K562 (cell line): ENCODE results near the gene DNAAF3. TPM values are rescaled to one million over a fixed set of nuclear protein-coding genes. Genes with fewer than 3 reads are reported as not detected.

Experiments
- CBX8 ChIP-seq: fragments of 200-600 bp; sonication (generic); IDR thresholded peaks from 2 replicates; pipeline ENCODE4 v1.6.1; 2012; ENCODE audit warnings: borderline replicate concordance, mixed run types, low read depth, mild to moderate bottlenecking, moderate library complexity, mixed read lengths, low read length, control low read depth, inconsistent platforms; ENCODE audit not compliant: poor library complexity, severe bottlenecking; ENCODE audit errors: extremely low read depth
- EZH2 ChIP-seq: IDR thresholded peaks from 2 replicates; pipeline ENCODE4 v1.6.1; 2012; ENCODE audit warnings: low read depth, mild to moderate bottlenecking, inconsistent platforms, low read length, borderline replicate concordance
- FOXA3 ChIP-seq, 2 experiments: fragments of 450-650 bp in 1 of 2; sonication (generic) in 1 of 2; formaldehyde crosslinking; IDR thresholded peaks in 1 of 2; conservative IDR thresholded peaks in 1 of 2; 2 replicates each; pipeline versions ENCODE4 v1.4.0 to v1.8.0; 2020 to 2022; ENCODE audit warnings: mild to moderate bottlenecking in 2 of 2, missing genetic modification reagents in 1 of 2
- GTF2A2 ChIP-seq: IDR thresholded peaks from 2 replicates; pipeline ENCODE4 v1.6.1; 2016; ENCODE audit warnings: mild to moderate bottlenecking, missing genetic modification characterization, missing compliant biosample characterization
- KLF16 ChIP-seq: IDR thresholded peaks from 2 replicates; pipeline ENCODE4 v1.6.1; 2016; ENCODE audit warnings: antibody characterized with exemption
- NCOA1 ChIP-seq: fragments of 450-650 bp; IDR thresholded peaks from 2 replicates; pipeline ENCODE4 v1.6.1; 2016; ENCODE audit warnings: low read depth
- NFE2 ChIP-seq: IDR thresholded peaks from 2 replicates; pipeline ENCODE4 v1.6.1; 2014; ENCODE audit warnings: antibody characterized with exemption, low read depth
- RBM34 ChIP-seq: fragments of 200-400 bp; formaldehyde crosslinking; IDR thresholded peaks from 2 replicates; pipeline ENCODE4 v1.6.1; 2018; ENCODE audit warnings: low read length, borderline replicate concordance; ENCODE audit not compliant: insufficient read depth
- RUNX1 ChIP-seq: sonication (generic); IDR thresholded peaks from 2 replicates; pipeline ENCODE4 v1.6.1; 2016; ENCODE audit warnings: antibody characterized with exemption, low read depth
- SRF ChIP-seq, 2 experiments: fragments of 250-450, 450-650 bp in 1 of 2; sonication (Bioruptor Pico) in 1 of 2; sonication (generic) in 1 of 2; formaldehyde crosslinking; IDR thresholded peaks; 2 replicates each; pipeline versions ENCODE4 v1.5.0 to v1.5.1; 2020 to 2022; ENCODE audit warnings: mild to moderate bottlenecking in 1 of 2, missing genetic modification reagents in 1 of 2
- TEAD1 ChIP-seq, 2 experiments: fragments of 450-650 bp in 1 of 2; sonication (generic) in 1 of 2; formaldehyde crosslinking; IDR thresholded peaks; 2 replicates each; pipeline versions ENCODE4 v1.4.0 to v1.8.0; 2020 to 2022; ENCODE audit warnings: mild to moderate bottlenecking in 2 of 2, missing genetic modification reagents in 1 of 2
- TFAP4 ChIP-seq: sonication (generic); formaldehyde crosslinking; IDR thresholded peaks from 2 replicates; pipeline ENCODE4 v1.8.0; 2022; ENCODE audit warnings: missing genetic modification reagents, mild to moderate bottlenecking, moderate library complexity, borderline replicate concordance
- TSHZ1 ChIP-seq: fragments of 250-450 bp; sonication (Bioruptor Pico); IDR thresholded peaks from 2 replicates; pipeline ENCODE4 v1.4.0; 2020; ENCODE audit warnings: mild to moderate bottlenecking, moderate library complexity
- ZKSCAN8 ChIP-seq: fragments of 200-800 bp; sonication (Bioruptor generic); IDR thresholded peaks from 2 replicates; pipeline ENCODE4 v1.6.1; 2016; ENCODE audit warnings: missing genetic modification characterization, missing compliant biosample characterization
- ZNF134 ChIP-seq: fragments of 250-450 bp; sonication (Bioruptor Pico); conservative IDR thresholded peaks from 2 replicates; pipeline ENCODE4 v1.4.0; 2020
- ZNF592 ChIP-seq: fragments of 450-650 bp; IDR thresholded peaks from 2 replicates; pipeline ENCODE4 v1.6.1; 2017; ENCODE audit warnings: antibody characterized with exemption, mild to moderate bottlenecking
- polyA plus RNA-seq, 8 experiments: library from polyadenylated mRNA; depleted of rRNA in 4 of 8; stranded (reverse) in 5 of 8; unstranded in 3 of 8; fragments of >200 nt; fragmentation: Nextera tagmentation in 2 of 8; fragmentation: Illumina TruSeq in 1 of 8; extraction: Ambion mirVana in 2 of 8; extraction: Trizol in 1 of 8; gene quantifications; 2 replicates each; pipeline versions ENCODE4 v1.2.1 to v1.2.3, GENCODE V29; 2011 to 2014; ENCODE audit warnings: inconsistent platforms in 1 of 8, missing spikeins in 1 of 8
- total RNA-seq, 7 experiments: library from RNA; depleted of rRNA in 6 of 7; stranded (reverse); fragments of >200 nt in 6 of 7; fragmentation: Illumina TruSeq in 2 of 7; extraction: Trizol in 2 of 7; gene quantifications; 2 replicates each; pipeline versions ENCODE4 v1.2.1 to v1.2.3, GENCODE V29; 2011 to 2021; ENCODE audit warnings: low replicate concordance in 1 of 7

The DNAAF3 gene
- total and polyA plus RNA-seq, 9 of the 15 experiments (the other 6 are each of a cell fraction or from before 2014, with no cell fraction given), result 21.6 to 61.5 (median 43.0) TPM

- TF ChIP-seq TFAP4 (CRISPR knock-in tag) (no peak), KLF16 (no peak), ZNF134 (CRISPR knock-in tag) (no peak), SRF (CRISPR knock-in tag; IDR thresholded peaks at IDR 0.05) (peak in 1 of 2 experiments; percentile 57; a peak in 1 of 4 replicates), RBM34 (no peak), ZNF592 (no peak), TSHZ1 (CRISPR knock-in tag) (no peak), EZH2 (no peak), CBX8 (no peak), NFE2 (no peak), FOXA3 (CRISPR knock-in tag; conservative IDR thresholded peaks at IDR 0.05 in 1 of 2, IDR thresholded peaks at IDR 0.05 in 1 of 2) (0 out of 4 replicates have a peak, but pooled peaks of 1 of the 2 experiments have one; percentile 28), ZKSCAN8 (CRISPR knock-in tag) (no peak), TEAD1 (CRISPR knock-in tag; IDR thresholded peaks at IDR 0.05) (peak in 1 of 2 experiments; percentile 76; a peak in 2 of 4 replicates), NCOA1 (no peak), RUNX1 (no peak), GTF2A2 (tag) (no peak)
Observed at GRCh38 chr19:55166530-55167268, at the start of gene DNAAF3 (continued).
